ENCODE measurements around the gene ADAMTS17.

Gene ADAMTS17

DNA sequence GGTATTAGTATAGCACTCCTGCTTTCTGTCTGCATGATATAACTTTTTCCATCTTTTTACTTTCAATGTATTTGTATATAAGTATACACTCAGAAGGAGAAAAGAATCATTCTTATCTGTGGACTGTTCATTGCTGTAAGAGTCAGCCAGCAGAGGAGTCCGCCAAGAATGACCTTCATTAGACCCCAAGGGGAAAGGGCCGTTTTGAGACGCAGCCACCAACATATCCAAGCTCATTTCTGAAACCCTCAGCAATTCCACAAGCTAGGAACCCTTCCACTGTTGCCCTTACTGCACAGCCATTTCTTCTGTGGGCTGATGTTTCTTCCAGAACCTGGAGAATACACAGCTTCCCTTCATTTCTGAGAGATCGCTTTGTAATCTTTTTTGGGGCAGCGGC lies 301.8 kb downstream of the ADAMTS17 start:
- Histone ChIP-seq H3K9ac (ENCODE audit: low read length) (no peak overlapping the region), H3K27ac (ENCODE audit: low read length) (no peak overlapping the region), H2AFZ (ENCODE audit: low read depth, low read length) (no peak overlapping the region), H3K36me3 (replicated peaks; ENCODE audit: low read depth, low read length) (no peaks in the 10 kb centered on the region), H4K20me1 (ENCODE audit: insufficient read depth, low read length) (no peaks in the 10 kb centered on the region), H3K79me2 (ENCODE audit: low read length) (no peaks in the 10 kb centered on the region), H3K9me3 (ENCODE audit: insufficient read depth, low read length) (no peaks in the 10 kb centered on the region), H3K4me2 (ENCODE audit: low read length) (no peak overlapping the region), H3K27me3 (ENCODE audit: low read depth, low read length) (peaks cover 46% of the 10 kb centered on the region), H3K4me3 (ENCODE audit: low read length) (no peak overlapping the region), H3K4me1 (ENCODE audit: low read length) (no peaks in the 10 kb centered on the region)
- TF ChIP-seq, protein P1, sequence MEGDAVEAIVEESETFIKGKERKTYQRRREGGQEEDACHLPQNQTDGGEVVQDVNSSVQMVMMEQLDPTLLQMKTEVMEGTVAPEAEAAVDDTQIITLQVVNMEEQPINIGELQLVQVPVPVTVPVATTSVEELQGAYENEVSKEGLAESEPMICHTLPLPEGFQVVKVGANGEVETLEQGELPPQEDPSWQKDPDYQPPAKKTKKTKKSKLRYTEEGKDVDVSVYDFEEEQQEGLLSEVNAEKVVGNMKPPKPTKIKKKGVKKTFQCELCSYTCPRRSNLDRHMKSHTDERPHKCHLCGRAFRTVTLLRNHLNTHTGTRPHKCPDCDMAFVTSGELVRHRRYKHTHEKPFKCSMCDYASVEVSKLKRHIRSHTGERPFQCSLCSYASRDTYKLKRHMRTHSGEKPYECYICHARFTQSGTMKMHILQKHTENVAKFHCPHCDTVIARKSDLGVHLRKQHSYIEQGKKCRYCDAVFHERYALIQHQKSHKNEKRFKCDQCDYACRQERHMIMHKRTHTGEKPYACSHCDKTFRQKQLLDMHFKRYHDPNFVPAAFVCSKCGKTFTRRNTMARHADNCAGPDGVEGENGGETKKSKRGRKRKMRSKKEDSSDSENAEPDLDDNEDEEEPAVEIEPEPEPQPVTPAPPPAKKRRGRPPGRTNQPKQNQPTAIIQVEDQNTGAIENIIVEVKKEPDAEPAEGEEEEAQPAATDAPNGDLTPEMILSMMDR (IDR thresholded peaks at IDR 0.05; ENCODE audit: low read depth, low read length): no peak
- no peak for TF ChIP-seq EZH2phosphoT487 (IDR thresholded peaks at IDR 0.05; ENCODE audit: low read depth)

DNA sequence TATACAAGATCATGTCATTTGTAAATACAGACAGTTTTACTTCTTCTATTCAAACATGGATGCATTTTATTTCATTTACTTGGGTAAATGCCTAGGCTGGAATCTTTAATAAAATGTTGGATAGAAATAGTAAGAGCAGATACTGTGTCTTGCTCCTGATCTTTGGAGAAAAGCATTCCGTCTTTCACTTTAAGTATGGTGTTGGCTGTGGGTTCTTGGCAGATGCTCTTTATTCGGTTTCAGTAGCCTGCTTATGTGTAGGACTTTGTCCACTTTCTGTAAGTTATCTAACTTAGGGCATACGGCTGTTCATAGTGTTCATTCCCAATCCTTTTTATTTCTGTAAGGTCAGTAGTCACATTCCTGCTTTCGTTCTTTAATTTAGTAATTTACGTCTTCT lies 303.0 kb downstream of the ADAMTS17 start:
- TF ChIP-seq, protein P1 (IDR thresholded peaks at IDR 0.05; ENCODE audit: low read depth, low read length): no peak
- no peak for TF ChIP-seq EZH2phosphoT487 (IDR thresholded peaks at IDR 0.05; ENCODE audit: low read depth)
- no peak overlapping the region for H3K27ac ChIP-seq (ENCODE audit: low read length)
- H3K36me3 ChIP-seq (replicated peaks; ENCODE audit: low read depth, low read length): no peaks in the 10 kb centered on the region
- H3K9ac ChIP-seq (ENCODE audit: low read length): no peak overlapping the region
- H3K4me2 ChIP-seq (ENCODE audit: low read length): no peak overlapping the region
- H3K4me3 ChIP-seq (ENCODE audit: low read length): no peak overlapping the region
- H3K9me3 ChIP-seq (ENCODE audit: insufficient read depth, low read length): no peaks in the 10 kb centered on the region
- peaks cover 57% of the 10 kb centered on the region for H3K27me3 ChIP-seq (ENCODE audit: low read depth, low read length)
- H4K20me1 ChIP-seq (ENCODE audit: insufficient read depth, low read length): no peaks in the 10 kb centered on the region
- H2AFZ ChIP-seq (ENCODE audit: low read depth, low read length): no peak overlapping the region
- H3K4me1 ChIP-seq (ENCODE audit: low read length): no peaks in the 10 kb centered on the region
- no peaks in the 10 kb centered on the region for H3K79me2 ChIP-seq (ENCODE audit: low read length)

DNA sequence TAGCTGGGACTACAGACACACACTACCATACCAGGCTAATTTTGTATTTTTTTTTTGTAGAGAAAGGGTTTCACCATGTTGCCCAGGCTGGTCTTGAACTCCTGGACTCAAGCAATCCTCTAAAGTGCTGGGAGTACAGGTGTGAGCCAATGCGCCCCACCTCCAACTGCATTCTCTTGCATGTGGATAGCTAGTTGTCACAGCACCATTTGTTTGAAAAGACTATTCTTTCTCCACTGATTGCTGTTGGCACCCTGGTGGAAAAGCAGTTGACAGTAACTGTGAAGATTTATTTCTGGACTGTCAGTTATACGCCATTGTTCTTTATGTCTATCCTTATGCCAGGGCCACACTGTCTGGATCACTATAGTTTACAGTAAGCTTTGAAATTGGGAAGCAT lies 303.9 kb downstream of the ADAMTS17 start:
- Histone ChIP-seq H3K36me3 (replicated peaks; ENCODE audit: low read depth, low read length) (no peaks in the 10 kb centered on the region), H3K4me1 (ENCODE audit: low read length) (no peaks in the 10 kb centered on the region), H3K27me3 (ENCODE audit: low read depth, low read length) (peaks cover 62% of the 10 kb centered on the region), H4K20me1 (ENCODE audit: insufficient read depth, low read length) (no peaks in the 10 kb centered on the region), H2AFZ (ENCODE audit: low read depth, low read length) (no peak overlapping the region), H3K4me2 (ENCODE audit: low read length) (no peak overlapping the region), H3K9ac (ENCODE audit: low read length) (no peak overlapping the region), H3K9me3 (ENCODE audit: insufficient read depth, low read length) (no peaks in the 10 kb centered on the region), H3K4me3 (ENCODE audit: low read length) (no peak overlapping the region), H3K27ac (ENCODE audit: low read length) (no peak overlapping the region), H3K79me2 (ENCODE audit: low read length) (no peaks in the 10 kb centered on the region)
- no peak for TF ChIP-seq EZH2phosphoT487 (IDR thresholded peaks at IDR 0.05; ENCODE audit: low read depth)
- TF ChIP-seq, protein P1 (IDR thresholded peaks at IDR 0.05; ENCODE audit: low read depth, low read length): no peak

DNA sequence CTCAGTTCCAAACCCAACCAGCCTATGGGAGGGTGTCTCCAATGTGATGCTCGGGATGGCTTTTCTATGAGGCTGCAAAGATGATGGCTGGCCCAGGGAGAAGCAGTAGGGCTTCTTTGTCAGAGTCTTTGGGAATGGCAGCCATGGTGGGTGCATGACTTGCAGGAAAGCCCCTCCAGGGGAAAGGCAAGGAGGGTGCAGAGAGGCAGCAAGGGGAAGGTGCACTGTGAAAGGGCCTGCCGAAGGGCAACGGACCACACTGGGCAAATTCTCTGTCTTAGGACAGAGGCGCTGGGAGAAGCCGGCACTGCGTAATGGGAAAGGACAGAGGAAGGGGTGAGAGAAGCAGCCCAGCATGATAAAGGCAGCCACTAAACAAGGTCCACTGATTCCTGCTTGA lies 305.8 kb downstream of the ADAMTS17 start:
- Histone ChIP-seq H3K27ac (ENCODE audit: low read length) (no peak overlapping the region), H4K20me1 (ENCODE audit: insufficient read depth, low read length) (no peaks in the 10 kb centered on the region), H2AFZ (ENCODE audit: low read depth, low read length) (no peak overlapping the region), H3K36me3 (replicated peaks; ENCODE audit: low read depth, low read length) (no peaks in the 10 kb centered on the region), H3K79me2 (ENCODE audit: low read length) (no peaks in the 10 kb centered on the region), H3K4me3 (ENCODE audit: low read length) (no peak overlapping the region), H3K9me3 (ENCODE audit: insufficient read depth, low read length) (no peaks in the 10 kb centered on the region), H3K9ac (ENCODE audit: low read length) (no peak overlapping the region), H3K4me1 (ENCODE audit: low read length) (peaks cover 6% of the 10 kb centered on the region), H3K27me3 (ENCODE audit: low read depth, low read length) (peaks cover 55% of the 10 kb centered on the region), H3K4me2 (ENCODE audit: low read length) (no peak overlapping the region)
- no peak for TF ChIP-seq EZH2phosphoT487 (IDR thresholded peaks at IDR 0.05; ENCODE audit: low read depth)
- TF ChIP-seq, protein P1 (IDR thresholded peaks at IDR 0.05; ENCODE audit: low read depth, low read length): no peak

Data from OCI-LY3 (cell line).